ENCODE data around the gene AGMAT.

DNA sequence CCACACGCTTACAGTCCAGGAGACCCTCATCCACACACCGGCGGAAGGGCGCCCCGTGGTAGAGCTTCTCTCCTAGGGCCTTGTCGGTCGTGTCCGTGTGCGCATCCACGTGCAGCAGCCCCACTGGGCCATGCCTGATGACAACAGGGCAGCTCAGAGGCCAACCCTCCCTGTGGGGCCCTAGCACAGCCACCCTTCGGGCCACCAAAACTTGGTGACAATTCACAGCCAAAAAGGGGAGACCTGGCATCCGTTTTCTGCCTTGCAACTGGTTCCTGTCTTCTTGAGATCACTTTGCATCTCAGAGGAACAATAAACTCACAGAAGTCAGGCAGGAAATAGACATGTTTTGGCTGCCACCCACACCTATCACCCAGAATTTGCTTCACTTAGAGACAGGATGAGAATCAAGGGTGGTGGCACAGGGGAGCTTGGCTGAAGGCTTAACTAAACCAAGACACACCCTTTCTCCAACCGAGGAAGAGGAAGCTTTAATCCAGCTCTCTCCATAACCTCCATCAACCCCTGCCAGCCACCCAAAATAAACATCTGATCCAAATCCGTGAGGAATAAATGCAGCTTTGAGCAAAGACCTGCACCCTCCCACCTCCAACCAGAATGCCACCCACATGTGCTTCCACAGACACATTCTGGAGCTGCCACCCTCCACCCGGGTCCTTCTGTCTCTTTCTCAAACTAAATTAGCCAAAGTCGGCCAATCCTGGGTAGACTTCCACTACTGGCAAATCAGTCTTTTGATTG, 5.7 kb downstream of the AGMAT start:
- TF ChIP-seq CTCF (IDR thresholded peaks at IDR 0.05) (no peak), EZH2 (IDR thresholded peaks at IDR 0.05; ENCODE audit: borderline replicate concordance, insufficient read depth, low read depth, low read length, poor library complexity, severe bottlenecking) (no peak)

Measured in B cell (primary cell).